Osteoblast (primary cell): ENCODE data around the gene FERMT1. TPM values are rescaled to one million over a fixed set of nuclear protein-coding genes. Genes with fewer than 3 reads are reported as not detected.

Experiments used
- DNase-seq: peaks from one replicate; pipeline ENCODE4 v3.0.0; 2011; ENCODE audit warnings: low spot score, mixed read lengths; ENCODE audit not compliant: insufficient read length; ENCODE audit errors: missing footprints
- H2AFZ ChIP-seq: 2 replicates; pipeline ENCODE4 v1.6.0; 2011; ENCODE audit warnings: mild to moderate bottlenecking, low read length
- H3K27ac ChIP-seq: 2 replicates; pipeline ENCODE4 v1.5.1; 2011; ENCODE audit warnings: mild to moderate bottlenecking, low read depth, low read length, moderate library complexity
- H3K27me3 ChIP-seq: 2 replicates; pipeline ENCODE4 v1.6.0; 2012; ENCODE audit warnings: mild to moderate bottlenecking, control low read depth, inconsistent platforms, low read length, moderate library complexity; ENCODE audit not compliant: insufficient read depth
- H3K36me3 ChIP-seq: 2 replicates; pipeline ENCODE4 v1.5.1; 2011; ENCODE audit warnings: mild to moderate bottlenecking, low read length, control low read depth, moderate library complexity; ENCODE audit not compliant: insufficient read depth
- H3K4me1 ChIP-seq: 2 replicates; pipeline ENCODE4 v1.5.1; 2011; ENCODE audit warnings: mild to moderate bottlenecking, low read length, control low read depth, moderate library complexity; ENCODE audit not compliant: insufficient read depth
- H3K4me2 ChIP-seq: 2 replicates; pipeline ENCODE4 v1.6.0; 2011; ENCODE audit warnings: mild to moderate bottlenecking, low read length; ENCODE audit not compliant: insufficient read depth
- H3K4me3 ChIP-seq: fragments of 200-600 bp; sonication (generic); 3 replicates; pipeline ENCODE4 v1.5.1; 2012; ENCODE audit warnings: mild to moderate bottlenecking, low read length, inconsistent platforms; ENCODE audit not compliant: insufficient read depth
- H3K79me2 ChIP-seq: 2 replicates; pipeline ENCODE4 v1.6.0; 2012; ENCODE audit warnings: mild to moderate bottlenecking, low read length, control low read depth, inconsistent platforms; ENCODE audit not compliant: insufficient read depth
- H3K9me3 ChIP-seq: 2 replicates; pipeline ENCODE4 v1.5.1; 2011; ENCODE audit warnings: low read depth, low read length, control low read depth
- H4K20me1 ChIP-seq: 2 replicates; pipeline ENCODE4 v1.6.0; 2012; ENCODE audit warnings: mild to moderate bottlenecking, low read length, control low read depth; ENCODE audit not compliant: insufficient read depth
- CTCF ChIP-seq: IDR thresholded peaks from 2 replicates; pipeline ENCODE4 v1.5.1; 2011; ENCODE audit warnings: mild to moderate bottlenecking, low read depth, low read length, moderate library complexity; ENCODE audit errors: extremely low read depth
- total RNA-seq: library from RNA; depleted of rRNA; stranded (reverse); fragments of >200 nt; gene quantifications from 2 replicates; pipeline ENCODE4 v1.2.3, GENCODE V29; 2012

Gene FERMT1
- total RNA-seq, 1 donor: 2.5 TPM

- Histone ChIP-seq H3K27ac (no peak overlapping the region), H3K4me2 (no peak overlapping the region), H4K20me1 (peaks cover 24% of the 10 kb centered on the region), H3K27me3 (no peaks in the 10 kb centered on the region), H3K4me3 (no peak overlapping the region), H3K36me3 (peaks cover 31% of the 10 kb centered on the region), H3K79me2 (peaks cover 43% of the 10 kb centered on the region), H3K4me1 (peaks cover 8% of the 10 kb centered on the region), H3K9me3 (no peaks in the 10 kb centered on the region), H2AFZ (no peak overlapping the region)
- TF ChIP-seq CTCF: no peak
- DNase-seq: no peak
Measured at GRCh38 chr20:6030453-6031080, 92.3 kb downstream of the FERMT1 start.

GRCh38 chr20:6029538-6029937, 93.3 kb downstream of the FERMT1 start:
- no peak overlapping the region for H3K4me3 ChIP-seq
- TF ChIP-seq CTCF: no peak
- H3K4me1 ChIP-seq: peaks cover 4% of the 10 kb centered on the region
- H3K79me2 ChIP-seq: peaks cover 52% of the 10 kb centered on the region
- peaks cover 6% of the 10 kb centered on the region for H3K9me3 ChIP-seq
- H3K4me2 ChIP-seq: no peak overlapping the region
- H3K36me3 ChIP-seq: peaks cover 34% of the 10 kb centered on the region
- no peak for DNase-seq
- no peak overlapping the region for H2AFZ ChIP-seq
- peaks cover 21% of the 10 kb centered on the region for H4K20me1 ChIP-seq
- H3K27ac ChIP-seq: no peak overlapping the region
- no peaks in the 10 kb centered on the region for H3K27me3 ChIP-seq

- H3K36me3 ChIP-seq: peaks cover 34% of the 10 kb centered on the region
- H3K4me1 ChIP-seq: no peaks in the 10 kb centered on the region
- no peak overlapping the region for H3K4me2 ChIP-seq
- H3K9me3 ChIP-seq: peaks cover 7% of the 10 kb centered on the region
- no peak overlapping the region for H2AFZ ChIP-seq
- H3K4me3 ChIP-seq: no peak overlapping the region
- TF ChIP-seq CTCF: no peak
- H4K20me1 ChIP-seq: peaks cover 14% of the 10 kb centered on the region
- no peak for DNase-seq
- H3K27me3 ChIP-seq: no peaks in the 10 kb centered on the region
- H3K79me2 ChIP-seq: peaks cover 57% of the 10 kb centered on the region
- no peak overlapping the region for H3K27ac ChIP-seq
Measured at GRCh38 chr20:6028818-6029217, 94.0 kb downstream of the FERMT1 start.

- no peak for DNase-seq
- Histone ChIP-seq H3K79me2 (peaks cover 61% of the 10 kb centered on the region), H3K4me1 (no peaks in the 10 kb centered on the region)
Measured at GRCh38 chr20:6026051-6026450, 96.8 kb downstream of the FERMT1 start.

More at GRCh38 chr20:6026051-6026450, 96.8 kb downstream of the FERMT1 start:
- H4K20me1 ChIP-seq: peaks cover 12% of the 10 kb centered on the region
- no peak overlapping the region for H3K27ac ChIP-seq
- TF ChIP-seq CTCF: no peak
- no peak overlapping the region for H3K4me3 ChIP-seq
- H3K36me3 ChIP-seq: peaks cover 35% of the 10 kb centered on the region
- H3K4me2 ChIP-seq: no peak overlapping the region
- peaks cover 7% of the 10 kb centered on the region for H3K9me3 ChIP-seq
- no peak overlapping the region for H2AFZ ChIP-seq
- no peaks in the 10 kb centered on the region for H3K27me3 ChIP-seq

Other genes starting within 250 kb of the FERMT1 start
- not detected in 2 replicates for gene CHGB, start 211.5 kb downstream of the FERMT1 start, total RNA-seq
- gene TRMT6, start 172.5 kb downstream of the FERMT1 start, total RNA-seq: 5.4 and 5.9 TPM in 2 replicates
- gene MCM8, start 172.4 kb downstream of the FERMT1 start, total RNA-seq: 3.3 and 3.5 TPM in 2 replicates
- gene CRLS1, start 116.9 kb downstream of the FERMT1 start, total RNA-seq: 37.6 and 42.1 TPM in 2 replicates
- gene LRRN4, start 69.0 kb downstream of the FERMT1 start, total RNA-seq: not detected in 2 replicates